Vagina (tissue), 2 donors: ENCODE data around the gene CLEC4D.

Experiments used
- CTCF ChIP-seq, 3 experiments: fragments of 450-650 bp in 2 of 3; fragments of 200-600 bp in 1 of 3; sonication (generic) in 1 of 3; IDR thresholded peaks; one replicate each; pipeline ENCODE4 v1.5.1; 2017 to 2019; ENCODE audit warnings: antibody characterized with exemption in 3 of 3, mild to moderate bottlenecking in 2 of 3, moderate library complexity in 2 of 3
- POLR2AphosphoS5 ChIP-seq, 2 donors: sonication (generic); formaldehyde crosslinking; IDR thresholded peaks; one replicate each; pipeline ENCODE4 v1.9.0; 2017; ENCODE audit warnings: antibody characterized with exemption in 2 of 2, mild to moderate bottlenecking in 2 of 2, low read depth in 1 of 2; ENCODE audit not compliant: insufficient read depth in 1 of 2

- no peak for TF ChIP-seq POLR2AphosphoS5 (IDR thresholded peaks at IDR 0.05; ENCODE audit: insufficient read depth in 1 of 2, low read depth in 1 of 2)
- no peak for TF ChIP-seq CTCF (IDR thresholded peaks at IDR 0.05)
These were observed 14.2 kb downstream of the CLEC4D start for GRCh38 chr12:8527250-8528130.
